ENCODE measurements around the gene ALOX12B. TPM values are rescaled to one million over a fixed set of nuclear protein-coding genes. Genes with fewer than 3 reads are reported as not detected.
"Not testable (repeated sequence)": the region's sequence is repeated elsewhere in the genome, so short reads cannot be mapped to it uniquely, and the experiment has no call there.

ALOX12B gene
- total RNA-seq, 1 donor from 2014 or later: not detected

- intact Hi-C loops (cut with micrococcal nuclease): no loop called here
Observed at GRCh38 chr17:8048736-8049135, 38.8 kb downstream of the ALOX12B start.

- intact Hi-C loops (cut with micrococcal nuclease): no loop called here
Observed at GRCh38 chr17:8048236-8048635, 39.3 kb downstream of the ALOX12B start.

- intact Hi-C loops (cut with micrococcal nuclease): no loop called here
Observed at GRCh38 chr17:8047769-8048110, 39.8 kb downstream of the ALOX12B start.

GRCh38 chr17:8046929-8047768, 40.4 kb downstream of the ALOX12B start:
- intact Hi-C loops (cut with micrococcal nuclease): no loop called here

- intact Hi-C loops (cut with micrococcal nuclease): no loop called here
Observed at GRCh38 chr17:8046306-8046928, 41.1 kb downstream of the ALOX12B start.

- intact Hi-C loops (cut with micrococcal nuclease): no loop called here
Observed at GRCh38 chr17:8044819-8045810, 42.4 kb downstream of the ALOX12B start.

- intact Hi-C loops (cut with micrococcal nuclease): loop anchor here (1.0 to 2.0 kb wide), 7 partner anchors 15 to 299 kb away; no protein-coding TSS in a partner anchor
Observed at GRCh38 chr17:8041979-8042378, 45.5 kb downstream of the ALOX12B start.

GRCh38 chr17:8041249-8041928, 46.1 kb downstream of the ALOX12B start:
- intact Hi-C loops (cut with micrococcal nuclease): loop anchor here (1.0 to 2.0 kb wide), 7 partner anchors 16 to 299 kb away; no protein-coding TSS in a partner anchor

GRCh38 chr17:8039611-8040168, 47.8 kb downstream of the ALOX12B start:
- intact Hi-C loops (cut with micrococcal nuclease): loop anchor here (2.0 kb wide), 2 partner anchors 217 to 297 kb away; no protein-coding TSS in a partner anchor

- intact Hi-C loops (cut with micrococcal nuclease): no loop called here
Observed at GRCh38 chr17:8038954-8039610, 48.4 kb downstream of the ALOX12B start, which contains the start of gene ALOX15B. TSS of gene ALOX15B (plus strand) at chr17:8039059. CDS start at chr17:8039156, 97 bp downstream.

- intact Hi-C loops (cut with micrococcal nuclease): no loop called here
Observed at GRCh38 chr17:8032442-8032841, 55.1 kb downstream of the ALOX12B start.

- intact Hi-C loops (cut with micrococcal nuclease): no loop called here
Observed at GRCh38 chr17:8031950-8032349, 55.6 kb downstream of the ALOX12B start.

GRCh38 chr17:8031261-8031661, 56.3 kb downstream of the ALOX12B start:
- intact Hi-C loops (cut with micrococcal nuclease): no loop called here

GRCh38 chr17:8029121-8029520, 58.4 kb downstream of the ALOX12B start:
- intact Hi-C loops (cut with micrococcal nuclease): no loop called here

GRCh38 chr17:8025176-8025911, 62.2 kb downstream of the ALOX12B start:
- intact Hi-C loops (cut with micrococcal nuclease): no loop called here

- intact Hi-C loops (cut with micrococcal nuclease): not testable (repeated sequence)
Observed at GRCh38 chr17:8024161-8024560, 63.4 kb downstream of the ALOX12B start.
